Fibroblast of skin of abdomen (primary cell): ENCODE data around the gene S100A12.
"Not testable (repeated sequence)": the region's sequence is repeated elsewhere in the genome, so short reads cannot be mapped to it uniquely, and the experiment has no call there.

ENCODE experiments used
- DNase-seq: peaks from one replicate; pipeline ENCODE4 v3.0.0-alpha.2; 2013

Gene S100A12

DNA sequence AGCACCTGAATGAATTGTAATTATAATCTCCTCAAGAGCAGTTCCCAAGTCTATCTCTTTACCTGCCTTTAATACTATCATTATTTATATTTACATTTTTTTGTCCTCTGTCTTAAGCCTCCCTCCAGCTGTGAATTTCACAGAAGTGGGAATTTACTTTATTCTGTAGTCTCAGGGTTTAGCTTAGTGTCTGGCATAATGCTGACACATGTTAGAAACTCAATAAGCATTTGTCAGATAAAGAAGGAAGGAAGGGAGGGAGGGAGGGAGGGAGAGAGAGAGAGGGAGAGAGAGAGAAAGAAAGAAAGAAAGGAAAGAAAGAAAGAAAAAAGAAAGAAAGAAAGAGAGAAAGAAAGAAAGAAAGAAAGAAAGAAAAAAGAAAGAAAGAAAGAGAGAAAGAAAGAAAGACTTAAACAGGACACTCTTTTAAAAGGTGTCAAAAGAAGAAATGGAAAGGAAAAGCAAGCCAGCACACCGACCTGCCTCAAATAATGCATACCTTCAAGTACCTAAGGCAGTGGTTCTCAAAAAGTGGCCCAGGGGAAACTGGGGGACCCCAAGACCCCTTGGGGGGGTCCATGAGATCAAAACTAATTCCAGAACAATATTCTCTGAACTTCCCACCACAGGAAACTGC, 25.0 kb downstream of the S100A12 start:
- DNase-seq: no peak

DNA sequence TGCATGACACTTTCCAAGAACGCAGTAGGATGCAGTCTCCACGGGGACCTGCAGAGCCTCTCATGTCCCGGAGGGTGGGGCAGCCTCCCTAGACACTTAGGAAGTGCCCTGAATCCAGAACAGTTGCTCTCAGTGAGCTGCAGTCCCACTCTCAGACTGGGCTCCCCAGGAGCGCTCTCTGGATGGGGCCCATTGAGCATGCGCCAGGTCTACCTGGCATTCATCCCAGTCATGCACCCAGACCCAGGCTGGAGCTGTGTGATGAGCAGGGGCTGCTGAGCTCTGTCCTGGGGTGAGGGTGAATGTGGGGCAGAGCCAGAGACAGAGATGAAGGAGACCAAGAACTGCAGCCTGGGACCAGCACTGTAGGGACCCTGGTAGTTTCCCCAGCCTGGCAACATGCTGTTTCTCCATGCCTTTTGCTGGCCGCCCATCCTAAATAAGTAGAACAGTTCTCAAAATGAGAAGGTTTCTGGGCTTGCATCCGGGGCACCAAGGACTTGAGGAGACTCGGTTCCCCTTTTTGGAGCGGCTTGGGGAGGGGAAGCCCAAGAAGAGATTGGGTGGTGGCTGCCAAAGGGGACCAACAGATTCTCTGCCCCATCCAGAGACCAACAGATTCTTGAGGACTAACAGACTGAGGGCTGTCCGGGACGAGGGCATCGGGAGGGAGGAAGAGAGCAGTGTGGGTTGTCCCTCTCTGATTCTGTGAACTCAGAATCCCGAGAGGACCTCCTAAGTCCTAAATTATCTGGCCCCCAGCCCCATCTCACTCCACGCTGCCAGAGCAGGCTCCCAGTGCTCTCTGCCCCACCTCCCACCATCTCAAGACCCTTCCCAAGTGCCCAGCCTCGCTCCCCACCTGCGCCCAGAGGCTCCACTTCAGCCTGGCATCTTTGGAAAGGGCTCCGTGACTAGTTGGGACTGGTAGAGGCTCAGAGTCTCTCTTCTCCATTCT, 25.8 kb downstream of the S100A12 start:
- DNase-seq: no peak

DNA sequence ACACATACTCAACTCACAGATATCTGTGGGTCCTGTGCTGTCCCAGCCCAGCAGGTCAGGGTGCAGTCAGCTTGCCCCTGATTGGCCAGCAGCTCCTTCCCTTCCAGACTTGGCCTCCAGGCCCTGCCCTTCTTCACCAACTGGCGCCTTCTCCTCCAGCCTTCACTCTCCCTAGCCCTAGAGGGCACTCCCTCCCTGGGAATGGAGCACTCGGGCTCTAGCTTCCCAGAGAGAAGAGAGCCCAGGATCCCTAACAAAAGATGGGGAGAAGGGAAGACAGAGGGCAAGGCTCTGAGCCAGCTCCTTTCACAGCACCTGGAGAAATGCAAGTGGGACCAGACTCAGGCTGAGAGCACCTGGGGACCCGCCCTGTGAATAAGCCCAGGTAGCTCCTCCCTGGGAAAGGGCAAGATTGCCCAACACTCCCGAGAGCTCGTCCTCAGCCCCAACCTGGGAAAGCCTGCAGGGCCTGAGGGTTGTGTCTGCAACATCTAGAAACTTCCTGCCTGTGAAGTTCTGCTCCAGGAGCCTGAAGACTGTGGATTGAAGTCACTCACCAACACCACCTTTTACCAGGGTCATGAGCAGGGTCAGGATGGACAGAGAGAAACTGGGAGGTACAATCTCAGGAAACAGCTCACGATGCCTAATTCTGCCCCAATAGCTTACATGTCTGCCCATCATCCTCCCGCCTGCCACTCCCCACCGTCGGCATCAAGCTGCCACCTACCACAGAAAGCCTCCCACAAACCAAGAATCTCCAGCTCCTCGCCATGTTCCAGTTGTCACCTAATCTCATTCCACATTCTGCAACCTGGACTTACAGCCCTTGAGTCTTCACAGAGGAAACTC, 26.7 kb downstream of the S100A12 start, which contains the start of gene PGLYRP4:
Gene PGLYRP4, minus strand, starts transcription at position 331 of the 852 bp plus-strand sequence. CDS start 909 bp downstream, outside the sequence.
- DNase-seq: no peak

DNA sequence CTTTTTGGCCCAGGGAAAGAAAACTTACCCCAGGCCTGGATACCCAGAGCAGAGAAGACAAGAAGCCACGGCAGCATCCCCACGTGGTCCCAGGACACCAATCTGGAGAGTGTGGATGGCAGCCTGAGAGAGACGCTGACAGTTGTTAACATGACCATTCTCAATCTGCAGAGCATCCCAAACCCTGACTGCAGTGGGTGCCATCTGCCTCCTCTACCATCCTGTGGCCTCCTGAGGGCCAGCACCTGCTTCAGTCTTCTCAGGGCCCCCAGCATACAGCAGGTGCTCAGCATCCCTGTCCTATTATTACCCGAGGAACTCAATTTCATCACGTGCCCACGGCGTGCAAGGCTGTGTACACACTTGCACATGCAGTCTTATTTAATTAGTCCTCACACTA, 27.6 kb downstream of the S100A12 start:
- no peak for DNase-seq

DNA sequence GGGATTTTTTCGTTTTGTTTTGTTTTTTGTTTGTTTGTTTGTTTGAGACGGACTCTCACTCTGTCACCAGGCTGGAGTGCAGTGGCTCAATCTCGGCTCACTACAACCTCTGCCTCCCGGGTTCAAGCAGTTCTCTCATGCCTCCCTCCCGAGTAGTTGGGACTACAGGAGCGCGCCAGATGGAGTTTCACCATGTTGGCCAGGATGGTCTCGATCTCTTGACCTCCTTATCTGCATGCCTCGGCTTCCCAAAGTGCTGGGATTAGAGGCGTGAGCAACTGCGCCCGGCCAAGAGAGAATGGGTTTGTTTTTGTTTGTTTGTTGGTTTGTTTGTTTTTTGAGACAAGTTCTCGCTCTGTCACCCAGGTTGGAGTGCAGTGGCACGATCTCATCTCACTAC, 28.4 kb downstream of the S100A12 start:
- not testable (repeated sequence) for DNase-seq

DNA sequence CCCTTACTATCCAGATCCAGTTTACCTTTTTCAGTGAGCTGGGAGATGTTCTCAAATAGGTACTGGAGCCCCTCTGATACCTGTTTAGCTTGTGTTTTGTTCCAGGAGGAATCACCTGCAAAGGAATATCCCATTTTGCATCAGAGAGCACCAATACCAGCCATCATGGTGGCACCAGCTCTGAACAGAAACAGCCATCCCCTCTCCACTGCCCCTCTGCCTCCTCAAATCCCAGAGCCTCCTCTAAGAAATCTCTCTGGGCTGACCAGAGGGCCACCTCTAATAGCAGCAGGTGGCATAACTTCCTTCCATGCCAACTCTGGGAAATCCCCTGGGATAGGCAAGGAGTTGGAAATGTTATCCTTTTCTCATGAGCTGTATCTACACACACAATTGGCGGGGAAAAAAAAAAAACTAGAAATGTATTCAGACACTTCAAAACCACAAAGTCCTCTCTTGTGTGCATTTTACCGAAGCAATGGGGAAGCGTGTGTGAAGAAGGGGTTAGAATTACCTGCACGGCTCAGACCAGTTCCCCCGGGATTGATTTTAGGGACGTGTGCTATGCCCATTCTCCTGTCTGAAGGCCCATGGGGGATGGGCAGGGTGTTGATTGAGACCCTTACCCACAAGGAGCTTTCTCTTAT, 29.2 kb downstream of the S100A12 start:
- no peak for DNase-seq

DNA sequence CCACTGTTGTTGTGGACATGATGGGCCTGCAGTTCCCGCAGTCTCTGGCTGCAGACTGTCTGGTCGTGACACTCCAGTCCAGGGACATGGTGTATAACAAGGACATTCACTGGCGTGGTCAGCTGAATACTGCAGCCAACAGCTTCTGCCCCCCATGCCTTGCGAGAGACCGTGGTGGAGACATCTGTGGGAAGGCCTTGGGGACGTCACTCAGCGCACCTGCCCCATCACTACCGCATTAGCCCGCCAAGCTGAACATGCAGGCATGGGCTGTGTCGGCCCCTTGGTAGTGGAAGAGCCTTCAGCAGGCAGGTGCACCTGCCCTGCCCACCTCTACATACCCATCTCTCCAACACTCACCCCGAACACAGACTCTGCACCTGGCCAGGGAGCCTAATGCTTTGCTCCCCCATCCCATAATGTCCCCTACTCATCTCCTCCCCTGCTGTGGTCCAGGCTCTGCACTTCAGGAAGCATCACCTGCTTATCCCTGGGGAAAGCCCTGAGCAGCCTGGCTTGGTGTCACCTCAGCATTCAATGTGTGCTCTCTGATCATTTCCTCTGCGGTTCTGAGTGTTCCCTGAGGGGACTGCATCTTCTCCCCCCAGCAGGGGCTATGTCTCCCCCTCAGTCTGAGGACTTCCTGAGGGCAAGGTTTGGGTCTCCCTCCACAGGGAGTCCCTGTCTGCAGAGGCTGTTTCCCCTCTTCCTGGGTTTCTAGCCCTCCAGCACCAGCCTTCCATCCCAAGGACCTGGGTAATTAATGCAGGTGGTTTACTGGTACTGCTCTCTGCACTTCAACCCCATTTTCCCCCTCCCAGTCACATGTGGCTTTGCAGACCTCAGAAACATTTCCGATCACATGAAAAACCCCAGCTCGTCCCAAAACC, 30.0 kb downstream of the S100A12 start:
- DNase-seq: no peak

DNA sequence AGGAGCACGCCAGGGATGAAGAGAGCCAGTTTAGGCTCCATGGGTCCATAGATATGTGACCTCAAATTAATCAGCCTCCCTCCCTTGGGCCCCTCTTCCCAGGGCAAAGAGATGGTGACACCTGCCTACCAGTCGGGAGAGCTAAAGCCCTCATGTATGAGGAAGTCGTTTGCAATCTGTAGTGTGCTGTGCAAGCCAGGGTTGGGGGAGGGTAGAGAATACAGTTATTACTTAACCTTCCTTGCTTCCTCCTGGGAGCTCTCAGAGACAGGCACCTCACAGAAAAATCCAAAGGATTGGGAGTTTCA, 30.7 kb downstream of the S100A12 start:
- no peak for DNase-seq

DNA sequence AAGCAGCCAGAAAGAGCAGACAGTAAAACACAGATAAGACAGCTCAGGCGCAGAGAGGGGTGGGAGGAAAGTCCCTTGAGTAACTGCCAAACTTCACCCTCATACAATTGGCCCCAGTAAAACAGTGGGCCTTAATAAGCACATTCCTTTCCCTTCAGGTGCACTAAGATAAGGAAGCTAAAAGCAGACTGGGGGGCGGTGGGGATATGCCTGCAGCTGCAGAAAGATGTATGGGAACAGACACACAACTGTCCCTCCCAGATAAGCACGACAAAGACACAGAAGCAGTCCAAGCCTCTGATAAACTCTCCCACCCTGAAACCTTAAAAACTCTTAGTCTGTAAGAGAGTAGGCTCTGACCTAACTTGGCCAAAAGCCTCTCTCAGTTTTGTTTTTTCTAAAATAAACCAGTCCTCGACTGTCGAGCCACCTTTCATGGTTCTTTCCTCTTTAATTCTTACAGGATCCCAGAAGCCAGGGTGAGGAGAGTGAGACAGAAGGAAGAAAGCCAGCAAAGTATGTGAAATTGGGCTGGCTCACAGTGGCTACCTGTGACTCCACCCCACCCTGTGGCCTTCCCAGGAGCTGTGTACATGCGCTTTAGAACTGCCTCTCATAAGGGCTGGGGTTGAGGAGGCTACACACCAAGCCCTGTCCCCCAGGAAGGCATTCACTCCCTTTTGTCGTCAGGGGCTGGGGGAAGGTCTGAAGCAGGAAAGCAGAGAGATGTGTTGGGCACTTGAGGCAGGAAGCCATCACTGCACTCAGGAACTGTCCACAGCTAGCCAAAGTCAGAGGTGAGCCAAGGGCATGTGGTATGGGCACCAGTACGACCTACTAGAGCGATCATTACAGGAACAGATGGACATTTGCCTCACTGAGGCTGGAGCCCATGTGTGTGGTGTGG, 31.4 kb downstream of the S100A12 start:
- DNase-seq: no peak

DNA sequence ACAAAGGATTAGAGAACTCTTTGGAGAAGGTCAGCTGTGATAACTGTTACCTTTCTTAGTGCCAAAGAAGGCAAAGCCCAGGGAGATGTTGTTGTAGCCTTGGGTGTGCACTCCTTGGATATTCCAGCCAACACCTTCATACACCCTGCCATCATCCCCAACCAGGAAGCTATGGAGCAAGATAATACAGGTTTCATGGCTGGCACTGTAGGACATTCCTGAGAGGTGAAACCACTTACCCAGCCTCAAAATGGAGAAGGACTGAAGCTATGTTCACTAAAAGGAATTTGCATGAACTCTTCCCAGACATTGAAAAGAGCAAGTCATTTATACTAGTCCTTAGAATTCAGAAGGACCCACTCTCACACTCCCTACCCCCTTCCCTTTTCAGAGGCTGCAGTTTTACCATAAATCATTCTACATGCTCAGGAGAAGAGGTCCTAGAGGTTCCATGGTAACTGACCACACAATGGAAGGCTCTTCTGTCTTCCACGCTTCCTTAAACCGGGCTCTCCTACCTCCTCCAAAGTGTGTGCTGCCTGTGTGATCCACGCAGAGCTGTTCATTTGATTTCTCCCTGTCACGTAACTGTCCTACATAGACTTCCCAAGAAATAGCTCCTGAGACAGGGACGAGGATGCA, 32.3 kb downstream of the S100A12 start:
- DNase-seq: no peak

DNA sequence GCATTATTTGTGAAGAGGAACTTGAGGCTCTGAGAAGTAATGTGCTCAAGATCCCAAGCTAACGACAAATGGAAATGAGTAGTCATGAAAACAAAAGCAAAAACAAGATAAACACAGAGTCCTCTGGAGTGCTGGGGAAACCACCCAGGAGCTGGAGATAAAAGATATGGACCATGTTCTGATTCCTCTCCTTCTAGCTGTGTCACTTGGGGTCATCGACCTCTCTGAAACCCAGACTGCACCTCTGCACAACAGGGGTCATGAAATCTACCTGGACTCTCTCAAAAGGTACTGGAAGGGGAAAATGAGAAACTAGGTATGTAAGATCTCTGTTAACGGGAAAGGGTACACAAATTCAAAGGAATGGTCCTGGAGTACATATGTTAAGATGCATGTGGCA, 33.2 kb downstream of the S100A12 start:
- no peak for DNase-seq

DNA sequence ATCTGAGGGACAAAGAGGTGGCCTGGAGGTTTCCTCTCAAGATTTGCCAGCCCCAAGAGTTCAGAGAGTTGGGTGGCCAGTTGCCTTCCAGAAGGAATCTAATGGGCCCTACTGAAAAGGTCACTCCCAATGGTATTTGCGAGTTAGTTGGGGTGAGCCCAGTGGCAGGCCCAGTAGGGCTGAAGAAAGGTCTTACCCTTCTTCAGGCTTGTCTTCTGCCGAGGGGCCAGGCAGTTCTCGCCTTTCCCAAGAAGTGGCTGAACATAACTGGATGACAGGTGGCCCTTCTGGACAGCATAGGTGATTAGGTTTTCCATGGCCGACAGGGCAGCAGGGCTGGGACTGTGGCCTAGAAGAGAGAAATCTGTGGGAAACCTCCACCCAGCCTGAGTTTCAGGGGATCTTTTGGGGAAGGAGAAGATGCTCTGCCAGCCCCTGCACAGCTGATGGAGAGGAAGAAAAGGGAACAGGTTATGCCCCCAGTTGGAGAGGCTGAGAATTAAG, 33.9 kb downstream of the S100A12 start:
- DNase-seq: no peak

DNA sequence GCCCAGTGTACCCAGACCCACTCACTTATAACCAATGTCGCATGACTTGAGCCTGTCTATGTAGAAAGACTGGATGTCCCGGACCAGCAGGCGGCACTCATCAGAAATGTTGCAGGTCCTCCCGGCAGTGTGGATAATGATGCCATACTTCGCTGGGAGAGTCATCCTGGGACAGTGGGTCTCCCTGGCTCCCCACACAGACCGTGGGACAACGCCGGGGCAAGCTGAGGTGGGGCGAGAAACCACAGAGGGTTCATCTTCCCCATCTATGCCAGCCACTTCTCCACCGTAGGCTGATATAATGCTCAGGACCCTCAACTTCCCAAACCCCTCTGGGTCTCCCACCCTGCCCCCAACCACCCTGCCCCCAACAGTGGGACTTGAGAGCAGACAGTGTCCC, 35.1 kb downstream of the S100A12 start:
- no peak for DNase-seq

DNA sequence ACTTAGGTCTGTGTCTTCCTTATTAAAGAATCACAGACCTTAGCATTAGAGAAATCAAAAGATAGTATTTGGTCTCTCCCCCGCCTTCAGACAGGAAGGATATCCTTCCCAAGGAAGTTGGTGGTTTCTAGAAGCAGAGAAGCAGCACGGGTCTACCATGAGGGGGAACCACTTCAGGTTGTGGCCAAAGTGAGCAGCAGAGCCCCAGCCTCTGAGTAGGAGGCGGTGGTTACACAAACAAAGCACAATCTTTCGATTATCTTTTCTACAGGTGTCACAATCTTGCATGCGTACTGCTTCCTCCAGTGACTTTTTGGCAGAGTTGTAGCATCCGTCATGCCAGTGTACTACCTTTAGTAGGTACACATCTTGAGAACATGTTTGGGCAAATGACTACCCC, 35.6 kb downstream of the S100A12 start:
- no peak for DNase-seq

DNA sequence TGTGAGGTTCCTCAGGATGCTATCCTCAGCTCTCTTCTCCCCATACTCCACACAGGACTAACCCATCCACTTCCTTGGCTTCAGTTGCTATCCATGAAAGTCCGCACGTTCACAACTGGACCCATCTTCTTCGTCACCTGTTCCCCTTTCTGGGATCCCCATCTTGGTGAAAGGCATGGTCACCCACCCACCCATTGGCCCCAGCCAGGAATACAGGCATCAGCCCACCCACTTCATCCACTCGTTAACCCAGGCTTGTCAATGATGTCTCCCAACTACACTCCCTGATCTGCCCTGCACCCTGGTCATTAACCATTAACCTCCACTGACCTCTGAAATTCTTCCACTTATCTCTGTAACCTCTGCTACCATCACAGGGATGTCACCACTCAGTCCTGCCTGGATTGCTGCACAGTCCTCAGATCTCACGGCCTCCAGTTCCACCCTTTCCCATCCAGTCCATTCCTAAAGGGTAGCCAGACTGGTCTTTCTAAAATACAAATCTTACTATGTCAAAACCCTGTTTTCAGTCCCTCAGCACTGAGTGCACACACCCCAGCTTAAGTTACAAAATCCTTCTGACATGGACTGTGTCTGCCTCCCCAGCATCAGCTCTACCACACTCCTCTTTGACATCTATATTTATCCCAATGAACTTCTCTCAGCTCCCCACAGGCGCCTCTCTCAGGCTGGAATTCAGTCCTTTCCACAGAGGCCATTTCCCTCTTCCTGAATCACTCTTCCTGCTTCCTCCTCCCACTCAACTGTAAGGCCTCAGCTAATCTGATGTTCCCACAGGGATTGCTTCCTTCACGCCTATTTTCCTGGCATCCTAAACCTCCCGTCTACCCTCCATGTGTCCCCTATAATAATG, 37.2 kb downstream of the S100A12 start:
- DNase-seq: no peak

DNA sequence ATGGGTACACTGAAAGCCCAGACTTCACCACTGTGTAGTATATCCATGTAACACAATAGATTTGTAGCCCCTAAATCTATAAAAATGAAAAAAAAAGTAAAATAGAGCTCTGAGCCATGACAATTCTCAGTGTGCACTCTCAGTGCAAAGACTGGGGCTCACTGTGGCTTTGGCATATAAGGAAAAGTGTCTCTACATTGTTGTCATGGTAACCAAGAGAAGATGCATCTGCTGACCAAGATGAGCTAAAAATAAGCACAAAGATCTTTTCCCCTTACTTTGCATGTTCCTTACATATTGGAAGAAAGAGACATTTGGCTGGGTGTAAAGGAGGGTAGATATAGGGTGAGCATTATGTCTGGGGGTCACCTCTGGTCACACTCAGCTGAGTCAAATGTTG, 38.8 kb downstream of the S100A12 start:
- DNase-seq: no peak

DNA sequence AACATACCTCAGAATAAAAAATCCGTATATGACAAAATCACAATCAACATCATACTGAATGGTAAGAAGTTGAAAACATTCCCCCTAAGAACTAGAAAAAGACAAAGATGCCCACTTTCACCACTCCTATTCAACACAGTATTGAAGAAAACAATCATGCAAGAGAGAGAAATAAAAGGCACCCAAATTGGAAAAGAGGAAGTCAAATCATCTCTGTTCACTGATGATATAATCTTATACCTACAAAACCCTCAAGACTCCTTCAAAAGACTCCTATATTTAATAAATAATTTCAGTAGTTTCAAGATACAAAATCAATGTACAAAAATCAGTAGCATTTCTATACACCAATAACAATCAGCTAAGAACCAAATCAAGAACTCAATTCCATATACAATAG, 41.5 kb downstream of the S100A12 start:
- DNase-seq: no peak

DNA sequence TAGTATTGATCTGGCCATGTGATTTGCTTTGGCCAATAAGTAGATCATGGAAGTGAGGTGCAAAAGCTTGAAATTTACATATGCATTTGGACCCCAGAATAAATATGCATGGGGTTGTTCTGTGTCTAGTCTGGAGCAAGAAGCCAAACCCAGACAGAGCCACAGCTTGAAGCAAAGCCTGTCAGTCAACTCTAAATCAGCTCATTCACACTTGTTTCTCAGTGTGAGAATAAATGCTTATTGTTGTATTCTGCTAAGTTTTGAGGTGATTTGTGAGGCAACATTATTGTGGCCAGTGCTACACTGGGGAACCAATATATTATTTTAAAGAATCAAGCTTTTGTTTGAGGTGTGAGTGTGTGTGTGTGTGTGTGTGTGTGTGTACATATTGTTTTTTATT, 50.5 kb downstream of the S100A12 start:
- no peak for DNase-seq
